22Rv1 (cell line): Measurements from ENCODE around the gene ZNF318.

Experiments used
- ZFX ChIP-seq: fragments of 450-650 bp; IDR thresholded peaks from 2 replicates; pipeline ENCODE4 v1.6.1; 2017; ENCODE audit warnings: antibody characterized with exemption, borderline replicate concordance
- TF ChIP-seq, protein P1 (sequence below): fragments of 450-650 bp; IDR thresholded peaks from 2 replicates; pipeline ENCODE4 v1.5.1; 2017; ENCODE audit warnings: mild to moderate bottlenecking

DNA sequence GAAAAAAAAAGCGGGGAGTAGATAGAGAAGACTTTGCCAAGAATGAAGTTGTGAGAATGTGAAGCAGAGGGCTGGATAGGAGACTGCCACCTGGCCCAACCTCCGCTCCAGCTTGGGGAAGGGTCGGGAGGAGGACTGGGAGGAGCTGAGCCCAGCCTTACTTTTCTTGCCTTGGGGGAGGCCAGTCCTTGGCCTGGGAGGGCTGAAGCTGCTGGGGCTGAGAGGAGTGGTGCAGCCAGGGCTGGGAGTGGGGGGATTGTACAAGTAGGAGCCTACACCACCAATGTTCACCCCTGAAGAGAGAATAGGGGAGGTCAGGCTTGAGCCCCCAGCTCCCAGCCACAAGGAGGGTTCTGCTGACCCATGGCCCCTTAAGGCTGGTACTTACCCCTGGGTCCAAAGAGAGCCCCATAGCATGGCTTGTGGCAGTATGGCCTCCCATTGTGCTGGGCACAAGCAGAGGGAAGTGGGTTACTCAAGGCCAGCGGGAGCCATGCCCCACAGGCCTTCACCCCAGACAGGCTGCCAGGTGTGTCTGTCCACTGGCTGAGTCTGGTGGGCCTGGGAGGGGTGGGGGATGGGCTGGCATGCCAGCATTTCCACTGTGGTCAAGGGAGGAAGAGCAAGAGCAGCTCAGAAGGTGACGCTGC, 61.9 kb downstream of the ZNF318 start:
- TF ChIP-seq, protein P1, sequence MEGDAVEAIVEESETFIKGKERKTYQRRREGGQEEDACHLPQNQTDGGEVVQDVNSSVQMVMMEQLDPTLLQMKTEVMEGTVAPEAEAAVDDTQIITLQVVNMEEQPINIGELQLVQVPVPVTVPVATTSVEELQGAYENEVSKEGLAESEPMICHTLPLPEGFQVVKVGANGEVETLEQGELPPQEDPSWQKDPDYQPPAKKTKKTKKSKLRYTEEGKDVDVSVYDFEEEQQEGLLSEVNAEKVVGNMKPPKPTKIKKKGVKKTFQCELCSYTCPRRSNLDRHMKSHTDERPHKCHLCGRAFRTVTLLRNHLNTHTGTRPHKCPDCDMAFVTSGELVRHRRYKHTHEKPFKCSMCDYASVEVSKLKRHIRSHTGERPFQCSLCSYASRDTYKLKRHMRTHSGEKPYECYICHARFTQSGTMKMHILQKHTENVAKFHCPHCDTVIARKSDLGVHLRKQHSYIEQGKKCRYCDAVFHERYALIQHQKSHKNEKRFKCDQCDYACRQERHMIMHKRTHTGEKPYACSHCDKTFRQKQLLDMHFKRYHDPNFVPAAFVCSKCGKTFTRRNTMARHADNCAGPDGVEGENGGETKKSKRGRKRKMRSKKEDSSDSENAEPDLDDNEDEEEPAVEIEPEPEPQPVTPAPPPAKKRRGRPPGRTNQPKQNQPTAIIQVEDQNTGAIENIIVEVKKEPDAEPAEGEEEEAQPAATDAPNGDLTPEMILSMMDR, result no peak
- TF ChIP-seq ZFX, result no peak
